ENCODE results near the gene REV3L. TPM values are rescaled to one million over a fixed set of nuclear protein-coding genes. Genes with fewer than 3 reads are reported as not detected.

REV3L gene
- total RNA-seq, 1 experiment from 2014 or later, result 5.7 TPM

DNA sequence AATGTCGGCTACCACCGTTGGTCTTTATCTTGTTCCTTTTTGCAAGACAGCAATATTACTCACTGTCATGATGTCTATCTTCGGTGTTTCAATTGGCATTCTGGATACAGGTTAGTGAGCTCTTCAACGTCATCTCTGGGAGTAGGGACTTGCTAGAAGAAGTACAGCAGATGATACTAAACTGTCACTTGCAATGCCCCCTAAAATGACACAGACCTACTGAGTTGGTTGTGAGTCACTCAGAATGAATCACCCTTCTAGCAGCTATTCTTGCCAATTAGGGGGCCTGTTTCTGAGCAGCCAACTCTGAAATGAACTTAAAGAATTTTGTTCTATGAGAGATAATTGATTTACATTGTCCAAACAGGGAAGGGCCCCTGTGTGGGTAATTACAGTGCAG is 219.2 kb downstream of the REV3L start (continued):
- no peak for TF ChIP-seq GRHL2 (CRISPR knock-in tag; IDR thresholded peaks at IDR 0.05; ENCODE audit: insufficient replicate concordance, severe bottlenecking)
- TF ChIP-seq, protein P1, sequence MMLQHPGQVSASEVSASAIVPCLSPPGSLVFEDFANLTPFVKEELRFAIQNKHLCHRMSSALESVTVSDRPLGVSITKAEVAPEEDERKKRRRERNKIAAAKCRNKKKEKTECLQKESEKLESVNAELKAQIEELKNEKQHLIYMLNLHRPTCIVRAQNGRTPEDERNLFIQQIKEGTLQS (CRISPR knock-in tag; conservative IDR thresholded peaks at IDR 0.05), result no peak
- TF ChIP-seq HMGA2 (CRISPR knock-in tag; IDR thresholded peaks at IDR 0.05), result no peak
- TF ChIP-seq ZNF219 (CRISPR knock-in tag; IDR thresholded peaks at IDR 0.05; ENCODE audit: borderline replicate concordance), result no peak
- TF ChIP-seq, protein P2, sequence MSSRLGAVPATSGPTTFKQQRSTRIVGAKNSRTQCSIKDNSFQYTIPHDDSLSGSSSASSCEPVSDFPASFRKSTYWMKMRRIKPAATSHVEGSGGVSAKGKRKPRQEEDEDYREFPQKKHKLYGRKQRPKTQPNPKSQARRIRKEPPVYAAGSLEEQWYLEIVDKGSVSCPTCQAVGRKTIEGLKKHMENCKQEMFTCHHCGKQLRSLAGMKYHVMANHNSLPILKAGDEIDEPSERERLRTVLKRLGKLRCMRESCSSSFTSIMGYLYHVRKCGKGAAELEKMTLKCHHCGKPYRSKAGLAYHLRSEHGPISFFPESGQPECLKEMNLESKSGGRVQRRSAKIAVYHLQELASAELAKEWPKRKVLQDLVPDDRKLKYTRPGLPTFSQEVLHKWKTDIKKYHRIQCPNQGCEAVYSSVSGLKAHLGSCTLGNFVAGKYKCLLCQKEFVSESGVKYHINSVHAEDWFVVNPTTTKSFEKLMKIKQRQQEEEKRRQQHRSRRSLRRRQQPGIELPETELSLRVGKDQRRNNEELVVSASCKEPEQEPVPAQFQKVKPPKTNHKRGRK (CRISPR knock-in tag; IDR thresholded peaks at IDR 0.05; ENCODE audit: borderline replicate concordance), result no peak
- TF ChIP-seq, protein P3, sequence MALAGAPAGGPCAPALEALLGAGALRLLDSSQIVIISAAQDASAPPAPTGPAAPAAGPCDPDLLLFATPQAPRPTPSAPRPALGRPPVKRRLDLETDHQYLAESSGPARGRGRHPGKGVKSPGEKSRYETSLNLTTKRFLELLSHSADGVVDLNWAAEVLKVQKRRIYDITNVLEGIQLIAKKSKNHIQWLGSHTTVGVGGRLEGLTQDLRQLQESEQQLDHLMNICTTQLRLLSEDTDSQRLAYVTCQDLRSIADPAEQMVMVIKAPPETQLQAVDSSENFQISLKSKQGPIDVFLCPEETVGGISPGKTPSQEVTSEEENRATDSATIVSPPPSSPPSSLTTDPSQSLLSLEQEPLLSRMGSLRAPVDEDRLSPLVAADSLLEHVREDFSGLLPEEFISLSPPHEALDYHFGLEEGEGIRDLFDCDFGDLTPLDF (CRISPR knock-in tag; IDR thresholded peaks at IDR 0.05), result no peak
- TF ChIP-seq, protein P4, sequence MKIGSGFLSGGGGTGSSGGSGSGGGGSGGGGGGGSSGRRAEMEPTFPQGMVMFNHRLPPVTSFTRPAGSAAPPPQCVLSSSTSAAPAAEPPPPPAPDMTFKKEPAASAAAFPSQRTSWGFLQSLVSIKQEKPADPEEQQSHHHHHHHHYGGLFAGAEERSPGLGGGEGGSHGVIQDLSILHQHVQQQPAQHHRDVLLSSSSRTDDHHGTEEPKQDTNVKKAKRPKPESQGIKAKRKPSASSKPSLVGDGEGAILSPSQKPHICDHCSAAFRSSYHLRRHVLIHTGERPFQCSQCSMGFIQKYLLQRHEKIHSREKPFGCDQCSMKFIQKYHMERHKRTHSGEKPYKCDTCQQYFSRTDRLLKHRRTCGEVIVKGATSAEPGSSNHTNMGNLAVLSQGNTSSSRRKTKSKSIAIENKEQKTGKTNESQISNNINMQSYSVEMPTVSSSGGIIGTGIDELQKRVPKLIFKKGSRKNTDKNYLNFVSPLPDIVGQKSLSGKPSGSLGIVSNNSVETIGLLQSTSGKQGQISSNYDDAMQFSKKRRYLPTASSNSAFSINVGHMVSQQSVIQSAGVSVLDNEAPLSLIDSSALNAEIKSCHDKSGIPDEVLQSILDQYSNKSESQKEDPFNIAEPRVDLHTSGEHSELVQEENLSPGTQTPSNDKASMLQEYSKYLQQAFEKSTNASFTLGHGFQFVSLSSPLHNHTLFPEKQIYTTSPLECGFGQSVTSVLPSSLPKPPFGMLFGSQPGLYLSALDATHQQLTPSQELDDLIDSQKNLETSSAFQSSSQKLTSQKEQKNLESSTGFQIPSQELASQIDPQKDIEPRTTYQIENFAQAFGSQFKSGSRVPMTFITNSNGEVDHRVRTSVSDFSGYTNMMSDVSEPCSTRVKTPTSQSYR (CRISPR knock-in tag; IDR thresholded peaks at IDR 0.05), result no peak
- TF ChIP-seq, protein P5, sequence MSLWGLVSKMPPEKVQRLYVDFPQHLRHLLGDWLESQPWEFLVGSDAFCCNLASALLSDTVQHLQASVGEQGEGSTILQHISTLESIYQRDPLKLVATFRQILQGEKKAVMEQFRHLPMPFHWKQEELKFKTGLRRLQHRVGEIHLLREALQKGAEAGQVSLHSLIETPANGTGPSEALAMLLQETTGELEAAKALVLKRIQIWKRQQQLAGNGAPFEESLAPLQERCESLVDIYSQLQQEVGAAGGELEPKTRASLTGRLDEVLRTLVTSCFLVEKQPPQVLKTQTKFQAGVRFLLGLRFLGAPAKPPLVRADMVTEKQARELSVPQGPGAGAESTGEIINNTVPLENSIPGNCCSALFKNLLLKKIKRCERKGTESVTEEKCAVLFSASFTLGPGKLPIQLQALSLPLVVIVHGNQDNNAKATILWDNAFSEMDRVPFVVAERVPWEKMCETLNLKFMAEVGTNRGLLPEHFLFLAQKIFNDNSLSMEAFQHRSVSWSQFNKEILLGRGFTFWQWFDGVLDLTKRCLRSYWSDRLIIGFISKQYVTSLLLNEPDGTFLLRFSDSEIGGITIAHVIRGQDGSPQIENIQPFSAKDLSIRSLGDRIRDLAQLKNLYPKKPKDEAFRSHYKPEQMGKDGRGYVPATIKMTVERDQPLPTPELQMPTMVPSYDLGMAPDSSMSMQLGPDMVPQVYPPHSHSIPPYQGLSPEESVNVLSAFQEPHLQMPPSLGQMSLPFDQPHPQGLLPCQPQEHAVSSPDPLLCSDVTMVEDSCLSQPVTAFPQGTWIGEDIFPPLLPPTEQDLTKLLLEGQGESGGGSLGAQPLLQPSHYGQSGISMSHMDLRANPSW (CRISPR knock-in tag; conservative IDR thresholded peaks at IDR 0.05; ENCODE audit: low read depth), result no peak

DNA sequence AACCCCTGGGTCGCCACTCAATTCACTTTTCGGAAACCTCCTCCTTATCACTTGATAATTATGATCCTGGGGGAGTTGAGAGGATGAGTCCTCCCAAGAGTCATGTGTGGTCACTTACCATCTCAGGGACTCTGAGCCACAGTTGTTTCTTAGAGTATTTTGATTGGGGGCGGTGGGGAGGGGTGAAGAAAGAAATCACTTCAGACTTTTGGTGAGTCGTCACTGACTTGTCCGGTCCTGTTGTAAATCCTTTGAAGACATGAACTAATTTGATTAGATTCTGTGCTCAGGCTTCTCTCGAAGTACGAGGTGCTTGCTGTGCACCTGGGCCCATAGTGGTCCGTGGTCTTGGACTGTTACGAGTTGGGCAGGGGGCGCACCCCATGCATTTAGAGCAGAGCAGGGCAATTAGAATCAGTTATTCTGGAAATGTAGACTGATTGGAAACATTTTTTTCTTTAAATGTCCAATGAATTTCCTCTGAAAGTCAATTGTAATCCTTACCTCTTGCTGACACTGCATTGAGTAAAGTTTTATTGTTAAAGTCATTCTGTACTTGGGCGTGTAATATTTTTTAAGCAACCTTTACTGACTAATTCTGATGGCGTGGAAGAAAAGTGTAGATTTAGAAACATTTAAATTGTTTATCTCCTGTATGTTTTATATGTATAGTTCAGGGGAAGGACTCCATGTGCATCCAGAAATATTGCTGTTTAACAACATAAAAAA is 222.3 kb downstream of the REV3L start:
- Mint-ChIP-seq H3K4me1 (peaks cover 29% of the 10 kb centered on the region), H3K36me3 (peaks cover 21% of the 10 kb centered on the region), H3K27ac (no peak overlapping the region; the same call in 1 of the 2 replicates), H3K4me3 (peak overlapping the region; percentile 74), H3K27me3 (ENCODE audit: low read depth) (peaks cover 1% of the 10 kb centered on the region; the same call in 1 of the 2 replicates), H3K9me3 (no peaks in the 10 kb centered on the region)
- ChIA-PET CTCF (no interaction called here), POLR2A (no interaction called here)
- ATAC-seq (no peak), DNase-seq (ENCODE audit: low spot score) (no peak)
- TF ChIP-seq ZNF138 (CRISPR knock-in tag; conservative IDR thresholded peaks at IDR 0.05) (no peak), GTF2I (CRISPR knock-in tag; conservative IDR thresholded peaks at IDR 0.05) (no peak), NFE2L1 (CRISPR knock-in tag; IDR thresholded peaks at IDR 0.05) (no peak)
- TF ChIP-seq, protein P6, sequence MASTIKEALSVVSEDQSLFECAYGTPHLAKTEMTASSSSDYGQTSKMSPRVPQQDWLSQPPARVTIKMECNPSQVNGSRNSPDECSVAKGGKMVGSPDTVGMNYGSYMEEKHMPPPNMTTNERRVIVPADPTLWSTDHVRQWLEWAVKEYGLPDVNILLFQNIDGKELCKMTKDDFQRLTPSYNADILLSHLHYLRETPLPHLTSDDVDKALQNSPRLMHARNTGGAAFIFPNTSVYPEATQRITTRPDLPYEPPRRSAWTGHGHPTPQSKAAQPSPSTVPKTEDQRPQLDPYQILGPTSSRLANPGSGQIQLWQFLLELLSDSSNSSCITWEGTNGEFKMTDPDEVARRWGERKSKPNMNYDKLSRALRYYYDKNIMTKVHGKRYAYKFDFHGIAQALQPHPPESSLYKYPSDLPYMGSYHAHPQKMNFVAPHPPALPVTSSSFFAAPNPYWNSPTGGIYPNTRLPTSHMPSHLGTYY (CRISPR knock-in tag; IDR thresholded peaks at IDR 0.05), result no peak
- TF ChIP-seq, protein P7, sequence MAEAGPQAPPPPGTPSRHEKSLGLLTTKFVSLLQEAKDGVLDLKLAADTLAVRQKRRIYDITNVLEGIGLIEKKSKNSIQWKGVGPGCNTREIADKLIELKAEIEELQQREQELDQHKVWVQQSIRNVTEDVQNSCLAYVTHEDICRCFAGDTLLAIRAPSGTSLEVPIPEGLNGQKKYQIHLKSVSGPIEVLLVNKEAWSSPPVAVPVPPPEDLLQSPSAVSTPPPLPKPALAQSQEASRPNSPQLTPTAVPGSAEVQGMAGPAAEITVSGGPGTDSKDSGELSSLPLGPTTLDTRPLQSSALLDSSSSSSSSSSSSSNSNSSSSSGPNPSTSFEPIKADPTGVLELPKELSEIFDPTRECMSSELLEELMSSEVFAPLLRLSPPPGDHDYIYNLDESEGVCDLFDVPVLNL (CRISPR knock-in tag; IDR thresholded peaks at IDR 0.05; ENCODE audit: borderline replicate concordance, low read depth), result no peak
- TF ChIP-seq, protein P8, sequence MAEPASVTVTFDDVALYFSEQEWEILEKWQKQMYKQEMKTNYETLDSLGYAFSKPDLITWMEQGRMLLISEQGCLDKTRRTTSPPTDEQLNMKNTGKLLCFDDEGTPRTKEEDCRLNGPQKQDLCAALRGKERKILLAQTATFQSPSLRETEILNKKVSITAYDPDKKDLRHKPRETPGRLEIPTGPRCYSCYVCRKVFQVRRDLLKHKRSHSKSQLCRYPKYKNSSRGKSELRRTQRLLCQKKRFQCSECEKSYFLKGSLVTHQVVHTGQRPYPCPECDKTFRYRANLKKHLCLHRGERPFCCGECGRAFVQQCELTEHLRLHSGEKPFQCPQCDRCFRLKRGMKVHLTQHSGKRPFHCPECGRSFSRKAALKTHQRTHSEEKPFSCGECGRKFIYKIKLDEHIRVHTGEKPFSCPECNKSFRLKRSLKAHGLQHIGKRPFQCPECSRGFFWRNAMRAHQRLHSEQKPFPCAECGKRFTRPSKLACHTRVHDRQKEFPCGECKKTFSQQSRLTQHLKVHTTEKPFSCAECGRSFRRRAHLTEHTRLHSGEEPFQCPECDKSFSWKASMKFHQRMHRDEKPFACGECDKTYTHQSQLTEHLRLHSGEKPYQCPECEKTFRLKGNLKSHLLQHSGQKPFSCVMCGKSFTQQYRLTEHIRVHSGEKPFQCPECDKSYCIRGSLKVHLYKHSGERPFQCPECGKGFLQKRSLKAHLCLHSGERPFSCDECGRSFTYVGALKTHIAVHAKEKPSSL (CRISPR knock-in tag; conservative IDR thresholded peaks at IDR 0.05), result no peak

Data from WTC11 (cell line).